ENCODE data around the gene ESRRA. TPM values are rescaled to one million over a fixed set of nuclear protein-coding genes. Genes with fewer than 3 reads are reported as not detected.

Gene ESRRA
- total RNA-seq, 1 donor, result 28.6 TPM

- Histone ChIP-seq H3K4me3 (ENCODE audit: insufficient read depth, low read length) (no peak overlapping the region), H3K9me3 (ENCODE audit: low read depth, low read length) (no peaks in the 10 kb centered on the region), H3K27ac (ENCODE audit: low read depth, low read length) (no peak overlapping the region), H3K79me2 (ENCODE audit: insufficient read depth, low read length) (no peaks in the 10 kb centered on the region), H3K4me1 (ENCODE audit: insufficient read depth, low read length) (peaks cover 24% of the 10 kb centered on the region), H3K27me3 (ENCODE audit: insufficient read depth, low read length) (no peaks in the 10 kb centered on the region), H3K4me2 (ENCODE audit: insufficient read depth, low read length) (no peak overlapping the region), H2AFZ (ENCODE audit: low read length) (no peak overlapping the region), H4K20me1 (ENCODE audit: insufficient read depth, low read length) (peaks cover 2% of the 10 kb centered on the region), H3K36me3 (ENCODE audit: insufficient read depth, low read length) (no peaks in the 10 kb centered on the region)
- TF ChIP-seq CTCF (IDR thresholded peaks at IDR 0.05; ENCODE audit: extremely low read depth, low read depth, low read length), result no peak
- DNase-seq (ENCODE audit: insufficient read length, low spot score, missing footprints), result peak; percentile 29
Observed at GRCh38 chr11:64327993-64328392, 22.7 kb downstream of the ESRRA start.

DNA sequence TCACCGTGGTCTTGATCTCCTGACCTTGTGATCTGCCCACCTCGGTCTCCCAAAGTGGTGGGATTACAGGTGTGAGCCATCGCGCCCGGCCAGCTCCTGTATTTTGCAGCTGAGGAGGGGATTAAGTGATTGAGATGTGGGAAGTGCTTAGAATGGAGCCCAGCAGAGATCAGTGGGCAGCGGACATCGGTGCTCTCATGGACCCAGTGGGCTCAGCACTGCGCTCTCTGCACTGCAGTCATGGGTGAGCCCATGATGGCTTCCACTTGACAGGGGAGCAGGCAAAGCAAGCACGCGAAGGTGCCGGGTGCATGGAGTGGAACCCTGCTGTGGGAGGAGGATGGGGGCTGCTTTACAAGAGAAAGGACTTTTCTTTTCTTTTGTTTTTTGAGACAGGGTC, 25.6 kb downstream of the ESRRA start:
- Histone ChIP-seq H3K4me2 (ENCODE audit: insufficient read depth, low read length) (no peak overlapping the region), H3K36me3 (ENCODE audit: insufficient read depth, low read length) (no peaks in the 10 kb centered on the region), H3K9me3 (ENCODE audit: low read depth, low read length) (no peaks in the 10 kb centered on the region), H2AFZ (ENCODE audit: low read length) (no peak overlapping the region), H3K4me1 (ENCODE audit: insufficient read depth, low read length) (peaks cover 34% of the 10 kb centered on the region), H3K27ac (ENCODE audit: low read depth, low read length) (no peak overlapping the region), H4K20me1 (ENCODE audit: insufficient read depth, low read length) (no peaks in the 10 kb centered on the region), H3K4me3 (ENCODE audit: insufficient read depth, low read length) (no peak overlapping the region), H3K79me2 (ENCODE audit: insufficient read depth, low read length) (no peaks in the 10 kb centered on the region), H3K27me3 (ENCODE audit: insufficient read depth, low read length) (no peaks in the 10 kb centered on the region)
- no peak for TF ChIP-seq CTCF (IDR thresholded peaks at IDR 0.05; ENCODE audit: extremely low read depth, low read depth, low read length)
- no peak for DNase-seq (ENCODE audit: insufficient read length, low spot score, missing footprints)

- peak overlapping the region; percentile 66 for H2AFZ ChIP-seq (ENCODE audit: low read length)
Observed at GRCh38 chr11:64331569-64332371, 26.4 kb downstream of the ESRRA start.

More at GRCh38 chr11:64331569-64332371, 26.4 kb downstream of the ESRRA start:
- peak; percentile 98 for DNase-seq (ENCODE audit: insufficient read length, low spot score, missing footprints)
- peak; percentile 77 for TF ChIP-seq CTCF (IDR thresholded peaks at IDR 0.05; ENCODE audit: extremely low read depth, low read depth, low read length)
- Histone ChIP-seq H3K4me3 (ENCODE audit: insufficient read depth, low read length) (no peak overlapping the region), H3K9me3 (ENCODE audit: low read depth, low read length) (no peaks in the 10 kb centered on the region), H3K27ac (ENCODE audit: low read depth, low read length) (no peak overlapping the region), H3K27me3 (ENCODE audit: insufficient read depth, low read length) (no peaks in the 10 kb centered on the region), H3K4me2 (ENCODE audit: insufficient read depth, low read length) (peak overlapping the region; percentile 74), H3K4me1 (ENCODE audit: insufficient read depth, low read length) (peaks cover 34% of the 10 kb centered on the region), H4K20me1 (ENCODE audit: insufficient read depth, low read length) (no peaks in the 10 kb centered on the region), H3K36me3 (ENCODE audit: insufficient read depth, low read length) (no peaks in the 10 kb centered on the region), H3K79me2 (ENCODE audit: insufficient read depth, low read length) (no peaks in the 10 kb centered on the region)

All from osteoblast (primary cell).